ENCODE results near the gene PTPRM.

Gene PTPRM

DNA sequence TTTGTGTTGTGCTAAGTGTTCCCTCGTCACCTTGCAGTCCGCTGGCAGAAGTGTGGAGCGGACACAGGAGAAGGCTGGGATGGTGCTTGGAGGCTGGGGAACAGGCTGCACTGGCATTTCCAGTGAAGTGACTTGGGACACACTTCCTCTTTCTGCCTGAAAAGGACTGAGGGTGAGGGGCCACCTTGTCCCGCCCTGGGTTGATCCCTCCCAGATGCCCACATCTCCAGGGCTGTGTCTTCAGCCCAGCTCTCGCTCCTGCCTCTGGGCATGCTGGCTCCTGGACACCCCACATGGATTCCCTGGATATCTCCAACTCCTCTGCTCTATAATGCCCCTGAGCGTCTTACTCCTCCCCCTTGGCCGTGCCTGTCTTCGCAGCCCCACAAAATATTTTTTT is 412.6 kb downstream of the PTPRM start:
- H4K20me1 ChIP-seq (ENCODE audit: low read depth, low read length): no peaks in the 10 kb centered on the region
- no peaks in the 10 kb centered on the region for H3K9me3 ChIP-seq (ENCODE audit: insufficient read depth, low read length)
- H3K27me3 ChIP-seq (ENCODE audit: low read length): no peaks in the 10 kb centered on the region
- TF ChIP-seq, protein P1, sequence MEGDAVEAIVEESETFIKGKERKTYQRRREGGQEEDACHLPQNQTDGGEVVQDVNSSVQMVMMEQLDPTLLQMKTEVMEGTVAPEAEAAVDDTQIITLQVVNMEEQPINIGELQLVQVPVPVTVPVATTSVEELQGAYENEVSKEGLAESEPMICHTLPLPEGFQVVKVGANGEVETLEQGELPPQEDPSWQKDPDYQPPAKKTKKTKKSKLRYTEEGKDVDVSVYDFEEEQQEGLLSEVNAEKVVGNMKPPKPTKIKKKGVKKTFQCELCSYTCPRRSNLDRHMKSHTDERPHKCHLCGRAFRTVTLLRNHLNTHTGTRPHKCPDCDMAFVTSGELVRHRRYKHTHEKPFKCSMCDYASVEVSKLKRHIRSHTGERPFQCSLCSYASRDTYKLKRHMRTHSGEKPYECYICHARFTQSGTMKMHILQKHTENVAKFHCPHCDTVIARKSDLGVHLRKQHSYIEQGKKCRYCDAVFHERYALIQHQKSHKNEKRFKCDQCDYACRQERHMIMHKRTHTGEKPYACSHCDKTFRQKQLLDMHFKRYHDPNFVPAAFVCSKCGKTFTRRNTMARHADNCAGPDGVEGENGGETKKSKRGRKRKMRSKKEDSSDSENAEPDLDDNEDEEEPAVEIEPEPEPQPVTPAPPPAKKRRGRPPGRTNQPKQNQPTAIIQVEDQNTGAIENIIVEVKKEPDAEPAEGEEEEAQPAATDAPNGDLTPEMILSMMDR (IDR thresholded peaks at IDR 0.05; ENCODE audit: insufficient read depth, low read length, poor library complexity, severe bottlenecking): no peak
- no peak for TF ChIP-seq EZH2phosphoT487 (conservative IDR thresholded peaks at IDR 0.05; ENCODE audit: low read length)
- no peaks in the 10 kb centered on the region for H3F3A ChIP-seq (ENCODE audit: insufficient read depth)
- H3K27ac ChIP-seq (ENCODE audit: low read depth, low read length): no peak overlapping the region
- no peaks in the 10 kb centered on the region for H3K9me2 ChIP-seq (replicated peaks; ENCODE audit: insufficient read depth, low read length)
- no peak overlapping the region for H2AFZ ChIP-seq (ENCODE audit: low read depth, low read length, severe bottlenecking)
- H3K79me2 ChIP-seq (ENCODE audit: insufficient read depth, low read length): no peaks in the 10 kb centered on the region
- no peak overlapping the region for H3K4me3 ChIP-seq (ENCODE audit: insufficient read depth, low read length, poor library complexity, severe bottlenecking)
- no peak overlapping the region for H3K9ac ChIP-seq (ENCODE audit: low read length)
- no peak overlapping the region for H3K4me2 ChIP-seq (ENCODE audit: low read depth, low read length, poor library complexity, severe bottlenecking)
- no peaks in the 10 kb centered on the region for H3K36me3 ChIP-seq (ENCODE audit: low read length)

DNA sequence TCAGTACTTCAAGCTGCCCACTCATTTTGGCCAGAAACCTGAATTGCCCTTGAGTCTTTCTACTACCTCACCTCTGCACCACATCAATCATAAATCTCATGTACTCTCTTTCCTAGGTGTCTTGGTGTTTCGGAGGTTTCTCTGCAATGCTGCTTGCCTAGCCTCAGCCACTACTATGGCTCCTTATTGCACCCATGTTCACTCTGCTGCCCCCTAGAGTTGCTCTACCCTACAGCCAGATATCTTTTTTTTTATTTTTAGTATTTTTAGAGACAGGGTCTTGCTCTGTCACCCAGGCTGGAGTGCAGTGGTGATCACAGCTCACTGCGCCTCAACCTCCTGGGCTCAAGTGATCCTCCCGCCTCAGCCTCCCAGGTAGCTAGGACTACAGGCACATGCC is 413.0 kb downstream of the PTPRM start:
- H4K20me1 ChIP-seq (ENCODE audit: low read depth, low read length): no peaks in the 10 kb centered on the region
- H3K27ac ChIP-seq (ENCODE audit: low read depth, low read length): no peak overlapping the region
- no peaks in the 10 kb centered on the region for H3K9me3 ChIP-seq (ENCODE audit: insufficient read depth, low read length)
- H3F3A ChIP-seq (ENCODE audit: insufficient read depth): no peaks in the 10 kb centered on the region
- H3K27me3 ChIP-seq (ENCODE audit: low read length): no peaks in the 10 kb centered on the region
- H3K4me3 ChIP-seq (ENCODE audit: insufficient read depth, low read length, poor library complexity, severe bottlenecking): no peak overlapping the region
- no peaks in the 10 kb centered on the region for H3K9me2 ChIP-seq (replicated peaks; ENCODE audit: insufficient read depth, low read length)
- no peaks in the 10 kb centered on the region for H3K36me3 ChIP-seq (ENCODE audit: low read length)
- H3K4me2 ChIP-seq (ENCODE audit: low read depth, low read length, poor library complexity, severe bottlenecking): no peak overlapping the region
- H3K79me2 ChIP-seq (ENCODE audit: insufficient read depth, low read length): no peaks in the 10 kb centered on the region
- no peak overlapping the region for H3K9ac ChIP-seq (ENCODE audit: low read length)
- H2AFZ ChIP-seq (ENCODE audit: low read depth, low read length, severe bottlenecking): no peak overlapping the region
- TF ChIP-seq, protein P1 (IDR thresholded peaks at IDR 0.05; ENCODE audit: insufficient read depth, low read length, poor library complexity, severe bottlenecking): no peak
- no peak for TF ChIP-seq EZH2phosphoT487 (conservative IDR thresholded peaks at IDR 0.05; ENCODE audit: low read length)

DNA sequence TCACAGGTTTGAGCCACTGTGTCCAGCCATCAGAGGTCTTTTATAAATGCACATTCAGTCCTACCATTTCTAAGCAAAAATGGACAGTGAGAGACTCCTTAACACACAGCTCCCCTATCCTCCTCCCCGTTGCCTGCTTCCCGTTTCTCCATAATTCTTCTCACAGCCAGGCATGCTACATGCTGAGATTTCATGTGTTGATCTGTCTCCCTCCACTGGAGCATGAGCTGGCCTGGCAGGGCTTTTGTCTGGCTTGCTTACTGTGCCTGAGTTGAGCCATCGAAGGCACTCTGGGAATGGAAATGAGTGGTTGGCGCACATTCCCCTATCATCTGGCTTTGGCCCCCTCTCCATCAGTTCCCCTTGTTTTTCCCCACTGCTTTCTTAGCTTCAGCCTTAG is 413.5 kb downstream of the PTPRM start:
- Histone ChIP-seq H3K9ac (ENCODE audit: low read length) (no peak overlapping the region), H3F3A (ENCODE audit: insufficient read depth) (no peaks in the 10 kb centered on the region), H3K4me2 (ENCODE audit: low read depth, low read length, poor library complexity, severe bottlenecking) (no peak overlapping the region), H2AFZ (ENCODE audit: low read depth, low read length, severe bottlenecking) (no peak overlapping the region), H3K9me2 (replicated peaks; ENCODE audit: insufficient read depth, low read length) (no peaks in the 10 kb centered on the region), H4K20me1 (ENCODE audit: low read depth, low read length) (no peaks in the 10 kb centered on the region), H3K27me3 (ENCODE audit: low read length) (no peaks in the 10 kb centered on the region), H3K27ac (ENCODE audit: low read depth, low read length) (no peak overlapping the region), H3K36me3 (ENCODE audit: low read length) (no peaks in the 10 kb centered on the region), H3K4me3 (ENCODE audit: insufficient read depth, low read length, poor library complexity, severe bottlenecking) (no peak overlapping the region), H3K79me2 (ENCODE audit: insufficient read depth, low read length) (no peaks in the 10 kb centered on the region), H3K9me3 (ENCODE audit: insufficient read depth, low read length) (no peaks in the 10 kb centered on the region)
- no peak for TF ChIP-seq EZH2phosphoT487 (conservative IDR thresholded peaks at IDR 0.05; ENCODE audit: low read length)
- TF ChIP-seq, protein P1 (IDR thresholded peaks at IDR 0.05; ENCODE audit: insufficient read depth, low read length, poor library complexity, severe bottlenecking): no peak

Data from SU-DHL-6 (cell line).